CD14-positive monocyte (primary cell): ENCODE measurements around the gene SPINT3. TPM values are rescaled to one million over a fixed set of nuclear protein-coding genes. Genes with fewer than 3 reads are reported as not detected.

ENCODE experiments used
- DNase-seq, 3 donors: peaks; one replicate each; pipeline ENCODE4 v3.0.0-alpha.2; 2011 to 2022
- H2AFZ ChIP-seq: 2 replicates; pipeline ENCODE4 v1.6.0; 2012; ENCODE audit warnings: mild to moderate bottlenecking, low read depth, low read length, inconsistent platforms; ENCODE audit not compliant: insufficient read depth, poor library complexity, severe bottlenecking
- H3K27ac ChIP-seq, 2 donors: 1 replicate in 1 of 2; 2 replicates in 1 of 2; pipeline ENCODE4 v1.5.1; 2012 to 2013; ENCODE audit warnings: low read length in 2 of 2, control low read depth in 1 of 2, inconsistent platforms in 1 of 2, low read depth in 1 of 2, mild to moderate bottlenecking in 1 of 2
- H3K27me3 ChIP-seq, 2 donors: one replicate each; pipeline versions ENCODE4 v1.6.0 to v1.6.1; 2011 to 2013; ENCODE audit warnings: low read length in 2 of 2; ENCODE audit not compliant: control insufficient read depth in 2 of 2, insufficient read depth in 2 of 2
- H3K36me3 ChIP-seq, 2 donors: replicated peaks in 1 of 2; 1 replicate in 1 of 2; 2 replicates in 1 of 2; pipeline versions ENCODE4 v1.5.1 to v1.6.1; 2012 to 2013; ENCODE audit warnings: low read length in 2 of 2, control low read depth in 1 of 2, inconsistent platforms in 1 of 2, mild to moderate bottlenecking in 1 of 2; ENCODE audit not compliant: insufficient read depth in 2 of 2, control insufficient read depth in 1 of 2
- H3K4me1 ChIP-seq, 2 donors: 1 replicate in 1 of 2; 2 replicates in 1 of 2; pipeline versions ENCODE4 v1.5.1 to v1.6.1; 2012 to 2013; ENCODE audit warnings: low read length in 2 of 2, control low read depth in 1 of 2, inconsistent platforms in 1 of 2, mild to moderate bottlenecking in 1 of 2, moderate library complexity in 1 of 2; ENCODE audit not compliant: insufficient read depth in 2 of 2, control insufficient read depth in 1 of 2
- H3K4me2 ChIP-seq: replicated peaks from 2 replicates; pipeline ENCODE3; 2012; ENCODE audit warnings: low read length, moderate library complexity, mild to moderate bottlenecking; ENCODE audit not compliant: poor library complexity, severe bottlenecking; ENCODE audit errors: extremely low read depth
- H3K4me3 ChIP-seq, 3 experiments: fragments of 200-600 bp in 1 of 3; sonication (generic) in 1 of 3; replicated peaks in 1 of 3; 1 replicate in 2 of 3; 2 replicates in 1 of 3; pipeline ENCODE4 v1.5.1; 2011 to 2013; ENCODE audit warnings: low read length in 3 of 3, mild to moderate bottlenecking in 3 of 3, control low read depth in 2 of 3, low read depth in 2 of 3, inconsistent platforms in 1 of 3, moderate library complexity in 1 of 3
- H3K79me2 ChIP-seq: 2 replicates; pipeline ENCODE4 v1.6.0; 2012; ENCODE audit warnings: mild to moderate bottlenecking, control low read depth, inconsistent platforms, low read length, moderate library complexity; ENCODE audit not compliant: insufficient read depth
- H3K9ac ChIP-seq: 2 replicates; pipeline ENCODE4 v1.6.0; 2017; ENCODE audit warnings: low read length, mild to moderate bottlenecking; ENCODE audit not compliant: insufficient read depth, poor library complexity, severe bottlenecking
- H3K9me3 ChIP-seq, 2 donors: replicated peaks in 1 of 2; 1 replicate in 1 of 2; 2 replicates in 1 of 2; pipeline versions ENCODE4 v1.5.1 to v1.6.1; 2012 to 2013; ENCODE audit warnings: low read length in 2 of 2, control low read depth in 1 of 2; ENCODE audit not compliant: control insufficient read depth in 1 of 2, insufficient read depth in 1 of 2
- H4K20me1 ChIP-seq: 2 replicates; pipeline ENCODE4 v1.6.0; 2012; ENCODE audit warnings: mild to moderate bottlenecking, low read length, control low read depth, moderate library complexity; ENCODE audit not compliant: insufficient read depth
- H3K27ac Mint-ChIP-seq, 7 donors: one replicate each; pipeline ENCODE4 v1.8.0; 2020; ENCODE audit warnings: mild to moderate bottlenecking in 7 of 7, mixed read lengths in 7 of 7, moderate library complexity in 6 of 7, inconsistent platforms in 2 of 7
- H3K27me3 Mint-ChIP-seq, 3 donors: one replicate each; pipeline ENCODE4 v1.8.0; 2021 to 2022; ENCODE audit warnings: low read depth in 3 of 3, mild to moderate bottlenecking in 3 of 3, mixed read lengths in 3 of 3, moderate library complexity in 3 of 3, inconsistent platforms in 1 of 3
- H3K36me3 Mint-ChIP-seq, 2 donors: one replicate each; pipeline ENCODE4 v1.8.0; 2020; ENCODE audit warnings: mixed read lengths in 2 of 2, inconsistent platforms in 1 of 2, mild to moderate bottlenecking in 1 of 2
- H3K4me1 Mint-ChIP-seq: one replicate; pipeline ENCODE4 v1.8.0; 2020; ENCODE audit warnings: mild to moderate bottlenecking, mixed read lengths
- H3K4me3 Mint-ChIP-seq, 2 donors: one replicate each; pipeline ENCODE4 v1.8.0; 2020; ENCODE audit warnings: mild to moderate bottlenecking in 2 of 2, mixed read lengths in 2 of 2, moderate library complexity in 1 of 2
- H3K9me3 Mint-ChIP-seq, 7 donors: one replicate each; pipeline ENCODE4 v1.8.0; 2020 to 2022; ENCODE audit warnings: mixed read lengths in 7 of 7, mild to moderate bottlenecking in 6 of 7, moderate library complexity in 6 of 7, inconsistent platforms in 2 of 7
- WGBS: methylation state at CpG from one replicate; pipeline ENCODE4 v1.1.5; 2013; ENCODE audit warnings: missing lambda C conversion rate; ENCODE audit not compliant: insufficient coverage; 5-methylcytosine and 5-hydroxymethylcytosine counted together
- intact Hi-C, 2 donors: fragments of 100-400 bp; cut with micrococcal nuclease; formaldehyde crosslinking; loops; one replicate each; pipeline versions ENCODE4 v1.15.0 to v1.15.1; 2023
- polyA minus RNA-seq: library from RNA; depleted of rRNA, polyadenylated mRNA; stranded (reverse); fragments of >200 nt; gene quantifications from 2 replicates; pipeline ENCODE4 v1.2.3, GENCODE V29; 2012
- polyA plus RNA-seq, 3 donors: library from polyadenylated mRNA; depleted of rRNA in 1 of 3; unstranded in 2 of 3; stranded (reverse) in 1 of 3; fragments of 300-500 nt in 2 of 3; fragments of >200 nt in 1 of 3; fragmentation: Illumina TruSeq in 2 of 3; gene quantifications; 1 replicate in 2 of 3; 2 replicates in 1 of 3; pipeline ENCODE4 v1.2.3, GENCODE V29; 2012 to 2021
- total RNA-seq, 12 experiments: library from RNA in 1 of 12; stranded (reverse) in 1 of 12; fragments of 120-200 nt in 1 of 12; gene quantifications; one replicate each; pipeline ENCODE4 v1.2.4 and lab custom pipeline; 2013 to 2026; ENCODE audit warnings: mixed read lengths in 6 of 12, inconsistent platforms in 1 of 12
- TF ChIP-seq, protein P1 (sequence below): fragments of 200-600 bp; IDR thresholded peaks from one replicate; pipeline ENCODE4 v1.8.0; 2022; ENCODE audit warnings: antibody characterized with exemption, mild to moderate bottlenecking

Gene SPINT3, protein sequence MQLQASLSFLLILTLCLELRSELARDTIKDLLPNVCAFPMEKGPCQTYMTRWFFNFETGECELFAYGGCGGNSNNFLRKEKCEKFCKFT
- not detected for total RNA-seq (2013)
- polyA plus RNA-seq (not detected), polyA minus RNA-seq (not detected in 2 replicates), total RNA-seq (lab: John Stamatoyannopoulos, UW) (0 to 0.15 (median 0) reads per million in 11 experiments)

DNA sequence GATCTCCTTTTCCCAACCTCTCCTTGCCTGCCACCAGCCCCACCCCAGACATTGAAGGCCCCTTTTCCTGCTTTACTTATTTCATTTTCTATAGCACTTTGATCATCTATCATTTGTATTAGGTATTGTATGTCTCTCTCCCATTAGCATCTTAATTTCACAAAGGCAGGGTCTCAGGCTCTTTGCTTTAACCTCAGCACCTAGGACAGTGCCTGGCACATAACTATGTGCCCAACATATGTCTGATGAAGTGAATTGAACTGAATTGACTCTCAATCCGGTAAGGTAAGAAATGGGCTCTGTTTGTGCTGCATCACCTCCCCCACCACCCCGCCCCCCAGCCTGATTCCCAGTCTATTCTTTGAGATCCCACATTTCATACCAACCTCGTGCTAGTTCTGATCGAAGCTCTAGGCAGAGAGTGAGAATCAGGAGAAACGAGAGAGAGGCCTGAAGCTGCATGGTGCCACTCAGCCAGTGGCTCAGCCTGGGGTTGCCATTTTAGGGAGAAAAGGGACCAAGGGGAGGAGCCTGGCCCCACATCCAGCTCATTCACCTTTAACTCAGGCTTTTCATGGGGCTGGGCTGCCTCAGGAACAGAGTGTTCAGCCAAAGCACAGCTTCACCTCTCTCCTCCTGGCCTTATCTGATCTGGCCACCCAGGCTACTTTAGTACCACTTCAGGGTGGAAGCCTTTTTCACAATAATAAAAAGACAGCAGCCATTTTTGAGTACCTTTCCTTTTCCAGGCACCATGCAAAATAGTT is at the start of gene SPINT3:
TSS of gene SPINT3 (minus strand) at position 476 of the 767 bp plus-strand sequence. CDS start at position 462, 14 bp downstream.
- H3K36me3 Mint-ChIP-seq = no peaks in the 10 kb centered on the region
- H2AFZ ChIP-seq = no peak within 1 kb of the TSS
- no peaks in the 10 kb centered on the region for H3K36me3 ChIP-seq
- H3K27me3 Mint-ChIP-seq = peaks cover 6 to 13% (median 11%) of the 10 kb centered on the region in 3 donors
- no peaks in the 10 kb centered on the region for H3K9me3 ChIP-seq
- no peak within 1 kb of the TSS for H3K9ac ChIP-seq
- peak within 1 kb of the TSS in 1 of 7 donors; percentile 23 for H3K27ac Mint-ChIP-seq
- intact Hi-C loops = no loop called here
- no peaks in the 10 kb centered on the region for H3K4me1 Mint-ChIP-seq
- no peaks in the 10 kb centered on the region for H3K4me1 ChIP-seq
- DNase-seq = no peak
- H3K27me3 ChIP-seq = peaks cover 8 to 14% of the 10 kb centered on the region in 2 donors
- H3K4me3 ChIP-seq = no peak within 1 kb of the TSS
- H3K4me2 ChIP-seq = no peak within 1 kb of the TSS
- no peaks in the 10 kb centered on the region for H4K20me1 ChIP-seq
- WGBS = 80% methylated on average over 3 of the region's 5 CpGs
- peaks cover 0 to 4% (median 0%) of the 10 kb centered on the region in 7 donors for H3K9me3 Mint-ChIP-seq
- H3K4me3 Mint-ChIP-seq = no peak within 1 kb of the TSS
- H3K27ac ChIP-seq = no peak within 1 kb of the TSS
- TF ChIP-seq, protein P1, sequence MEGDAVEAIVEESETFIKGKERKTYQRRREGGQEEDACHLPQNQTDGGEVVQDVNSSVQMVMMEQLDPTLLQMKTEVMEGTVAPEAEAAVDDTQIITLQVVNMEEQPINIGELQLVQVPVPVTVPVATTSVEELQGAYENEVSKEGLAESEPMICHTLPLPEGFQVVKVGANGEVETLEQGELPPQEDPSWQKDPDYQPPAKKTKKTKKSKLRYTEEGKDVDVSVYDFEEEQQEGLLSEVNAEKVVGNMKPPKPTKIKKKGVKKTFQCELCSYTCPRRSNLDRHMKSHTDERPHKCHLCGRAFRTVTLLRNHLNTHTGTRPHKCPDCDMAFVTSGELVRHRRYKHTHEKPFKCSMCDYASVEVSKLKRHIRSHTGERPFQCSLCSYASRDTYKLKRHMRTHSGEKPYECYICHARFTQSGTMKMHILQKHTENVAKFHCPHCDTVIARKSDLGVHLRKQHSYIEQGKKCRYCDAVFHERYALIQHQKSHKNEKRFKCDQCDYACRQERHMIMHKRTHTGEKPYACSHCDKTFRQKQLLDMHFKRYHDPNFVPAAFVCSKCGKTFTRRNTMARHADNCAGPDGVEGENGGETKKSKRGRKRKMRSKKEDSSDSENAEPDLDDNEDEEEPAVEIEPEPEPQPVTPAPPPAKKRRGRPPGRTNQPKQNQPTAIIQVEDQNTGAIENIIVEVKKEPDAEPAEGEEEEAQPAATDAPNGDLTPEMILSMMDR = no peak
- H3K79me2 ChIP-seq = no peaks in the 10 kb centered on the region

DNA sequence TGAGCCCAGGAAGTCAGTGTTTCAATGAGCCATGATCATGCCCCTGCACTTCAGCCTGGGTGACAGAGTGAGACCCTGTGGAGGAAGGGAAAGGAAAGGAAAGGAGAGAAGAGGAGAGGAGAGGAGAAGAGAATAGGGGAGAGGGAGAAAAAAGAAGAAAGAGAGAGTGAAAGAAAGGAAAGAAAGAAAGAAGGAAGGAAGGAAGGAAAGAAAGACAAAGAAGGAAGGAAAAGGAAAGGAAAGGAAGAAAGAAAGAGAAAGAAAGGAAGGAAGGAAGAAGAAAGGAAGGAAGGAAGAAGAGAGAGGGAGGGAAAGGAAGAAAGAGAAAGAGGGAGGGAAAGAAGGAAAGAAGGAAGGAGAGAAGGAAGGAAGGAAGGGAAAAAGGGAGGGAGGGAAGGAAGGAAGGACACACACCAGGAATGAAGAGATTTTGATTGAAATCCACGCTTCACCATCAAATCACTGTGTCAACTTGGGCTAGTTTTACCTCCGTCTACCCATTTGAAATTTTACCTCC is 49.4 kb upstream of the SPINT3 start:
- no peak for DNase-seq
- H3K9me3 Mint-ChIP-seq = peaks cover 0 to 8% (median 3%) of the 10 kb centered on the region in 7 donors
- TF ChIP-seq, protein P1 = no peak
- no peak overlapping the region for H3K27ac ChIP-seq
- no peak overlapping the region for H3K4me3 Mint-ChIP-seq
- H3K79me2 ChIP-seq = no peaks in the 10 kb centered on the region
- no peak overlapping the region for H3K4me3 ChIP-seq
- H3K27ac Mint-ChIP-seq = peak overlapping the region in 1 of 7 donors; percentile 19
- peaks cover 3 to 15% (median 14%) of the 10 kb centered on the region in 3 donors for H3K27me3 Mint-ChIP-seq
- no peak overlapping the region for H3K4me2 ChIP-seq
- no peaks in the 10 kb centered on the region for H4K20me1 ChIP-seq
- H3K9ac ChIP-seq = no peak overlapping the region
- intact Hi-C loops = no loop called here
- no peak overlapping the region for H2AFZ ChIP-seq
- no peaks in the 10 kb centered on the region for H3K36me3 ChIP-seq
- no peaks in the 10 kb centered on the region for H3K27me3 ChIP-seq
- H3K36me3 Mint-ChIP-seq = no peaks in the 10 kb centered on the region
- H3K4me1 Mint-ChIP-seq = no peaks in the 10 kb centered on the region
- H3K9me3 ChIP-seq = no peaks in the 10 kb centered on the region
- no peaks in the 10 kb centered on the region for H3K4me1 ChIP-seq
- WGBS = no CpG with 5 or more reads among the region's 2 CpGs
